Esophagus muscularis mucosa (tissue), 4 donors: ENCODE data around the gene GFRA4. TPM values are rescaled to one million over a fixed set of nuclear protein-coding genes. Genes with fewer than 3 reads are reported as not detected.
A peak's percentile ranks its signal among the peaks of the same experiment; 100 is the strongest.

Experiments used
- DNase-seq: peaks from one replicate; pipeline ENCODE4 v3.0.0-alpha.2; 2017; ENCODE audit errors: extremely low spot score
- H3K27ac ChIP-seq, 4 donors: fragments of 200-600 bp; sonication (generic); replicated peaks in 1 of 4; 1 replicate in 3 of 4; 2 replicates in 1 of 4; pipeline ENCODE4 v1.5.1; 2016 to 2019; ENCODE audit warnings: mild to moderate bottlenecking in 1 of 4
- H3K27me3 ChIP-seq, 4 donors: fragments of 200-600 bp; sonication (generic); one replicate each; pipeline versions ENCODE4 v1.5.1 to v1.6.0; 2016 to 2019
- H3K36me3 ChIP-seq, 4 donors: fragments of 200-600 bp; sonication (generic); one replicate each; pipeline ENCODE4 v1.5.1; 2016 to 2019
- H3K4me1 ChIP-seq, 4 donors: fragments of 200-600 bp; sonication (generic); one replicate each; pipeline ENCODE4 v1.5.1; 2016 to 2019
- H3K4me3 ChIP-seq, 4 donors: fragments of 200-600 bp; sonication (generic); 1 replicate in 2 of 4; 2 replicates in 2 of 4; pipeline ENCODE4 v1.5.1; 2016 to 2019; ENCODE audit warnings: mild to moderate bottlenecking in 4 of 4, moderate library complexity in 1 of 4
- H3K9me3 ChIP-seq, 4 donors: fragments of 200-600 bp; sonication (generic); 1 replicate in 3 of 4; 2 replicates in 1 of 4; pipeline ENCODE4 v1.5.1; 2016 to 2019
- EP300 ChIP-seq: sonication (generic); formaldehyde crosslinking; IDR thresholded peaks from one replicate; pipeline ENCODE4 v1.6.1; 2017; ENCODE audit warnings: antibody characterized with exemption
- POLR2A ChIP-seq: fragments of 450-650 bp; IDR thresholded peaks from one replicate; pipeline ENCODE4 v1.6.1; 2017; ENCODE audit warnings: antibody characterized with exemption, moderate library complexity, mild to moderate bottlenecking, low read depth
- POLR2AphosphoS5 ChIP-seq, 2 donors: sonication (generic); formaldehyde crosslinking; IDR thresholded peaks; one replicate each; pipeline ENCODE4 v1.6.1; 2017; ENCODE audit warnings: antibody characterized with exemption in 2 of 2
- WGBS: methylation state at CpG from one replicate; pipeline ENCODE4 v1.1.5; 2018; 5-methylcytosine and 5-hydroxymethylcytosine counted together
- intact Hi-C: fragments of 100-400 bp; cut with DNase I; formaldehyde crosslinking; loops from one replicate; pipeline ENCODE4 v1.15.1; 2023
- total RNA-seq, 4 donors: library from RNA; depleted of rRNA; stranded (reverse); fragments of >200 nt; gene quantifications; one replicate each; pipeline versions ENCODE4 v1.1.0 to v1.2.1, GENCODE V29; 2016
- TF ChIP-seq, protein P1 (sequence below), 3 experiments: fragments of 200-600 bp in 2 of 3; fragments of 450-650 bp in 1 of 3; sonication (generic) in 2 of 3; IDR thresholded peaks; one replicate each; pipeline ENCODE4 v1.5.1; 2017 to 2019; ENCODE audit warnings: antibody characterized with exemption in 3 of 3, mild to moderate bottlenecking in 2 of 3, moderate library complexity in 1 of 3

The GFRA4 gene
- total RNA-seq, 4 donors from 2014 or later = not detected

GRCh38 chr20:3698591-3699001, 35.4 kb upstream of the GFRA4 start:
- H3K27ac ChIP-seq = no peak overlapping the region
- WGBS = 67% methylated on average over 3 of the region's 6 CpGs
- H3K9me3 ChIP-seq = peaks cover 0 to 8% (median 3%) of the 10 kb centered on the region in 4 donors
- no peaks in the 10 kb centered on the region for H3K36me3 ChIP-seq
- no peak for TF ChIP-seq POLR2AphosphoS5 (IDR thresholded peaks at IDR 0.05)
- TF ChIP-seq, protein P1, sequence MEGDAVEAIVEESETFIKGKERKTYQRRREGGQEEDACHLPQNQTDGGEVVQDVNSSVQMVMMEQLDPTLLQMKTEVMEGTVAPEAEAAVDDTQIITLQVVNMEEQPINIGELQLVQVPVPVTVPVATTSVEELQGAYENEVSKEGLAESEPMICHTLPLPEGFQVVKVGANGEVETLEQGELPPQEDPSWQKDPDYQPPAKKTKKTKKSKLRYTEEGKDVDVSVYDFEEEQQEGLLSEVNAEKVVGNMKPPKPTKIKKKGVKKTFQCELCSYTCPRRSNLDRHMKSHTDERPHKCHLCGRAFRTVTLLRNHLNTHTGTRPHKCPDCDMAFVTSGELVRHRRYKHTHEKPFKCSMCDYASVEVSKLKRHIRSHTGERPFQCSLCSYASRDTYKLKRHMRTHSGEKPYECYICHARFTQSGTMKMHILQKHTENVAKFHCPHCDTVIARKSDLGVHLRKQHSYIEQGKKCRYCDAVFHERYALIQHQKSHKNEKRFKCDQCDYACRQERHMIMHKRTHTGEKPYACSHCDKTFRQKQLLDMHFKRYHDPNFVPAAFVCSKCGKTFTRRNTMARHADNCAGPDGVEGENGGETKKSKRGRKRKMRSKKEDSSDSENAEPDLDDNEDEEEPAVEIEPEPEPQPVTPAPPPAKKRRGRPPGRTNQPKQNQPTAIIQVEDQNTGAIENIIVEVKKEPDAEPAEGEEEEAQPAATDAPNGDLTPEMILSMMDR (IDR thresholded peaks at IDR 0.05) = no peak
- TF ChIP-seq EP300 = no peak
- TF ChIP-seq POLR2A = no peak
- H3K27me3 ChIP-seq = no peaks in the 10 kb centered on the region
- H3K4me1 ChIP-seq = no peaks in the 10 kb centered on the region
- no peak for DNase-seq
- H3K4me3 ChIP-seq = no peak overlapping the region
- intact Hi-C loops = no loop called here

GRCh38 chr20:3697588-3698305, 34.5 kb upstream of the GFRA4 start:
- peaks cover 0 to 8% (median 3%) of the 10 kb centered on the region in 4 donors for H3K9me3 ChIP-seq
- 88% methylated on average over 6 of the region's 18 CpGs for WGBS
- no peaks in the 10 kb centered on the region for H3K36me3 ChIP-seq
- no peaks in the 10 kb centered on the region for H3K27me3 ChIP-seq
- H3K4me1 ChIP-seq = no peaks in the 10 kb centered on the region
- H3K4me3 ChIP-seq = no peak overlapping the region
- TF ChIP-seq POLR2A = no peak
- TF ChIP-seq POLR2AphosphoS5 (IDR thresholded peaks at IDR 0.05) = no peak
- TF ChIP-seq, protein P1 (IDR thresholded peaks at IDR 0.05) = no peak
- intact Hi-C loops = no loop called here
- no peak for DNase-seq
- H3K27ac ChIP-seq = no peak overlapping the region

DNA sequence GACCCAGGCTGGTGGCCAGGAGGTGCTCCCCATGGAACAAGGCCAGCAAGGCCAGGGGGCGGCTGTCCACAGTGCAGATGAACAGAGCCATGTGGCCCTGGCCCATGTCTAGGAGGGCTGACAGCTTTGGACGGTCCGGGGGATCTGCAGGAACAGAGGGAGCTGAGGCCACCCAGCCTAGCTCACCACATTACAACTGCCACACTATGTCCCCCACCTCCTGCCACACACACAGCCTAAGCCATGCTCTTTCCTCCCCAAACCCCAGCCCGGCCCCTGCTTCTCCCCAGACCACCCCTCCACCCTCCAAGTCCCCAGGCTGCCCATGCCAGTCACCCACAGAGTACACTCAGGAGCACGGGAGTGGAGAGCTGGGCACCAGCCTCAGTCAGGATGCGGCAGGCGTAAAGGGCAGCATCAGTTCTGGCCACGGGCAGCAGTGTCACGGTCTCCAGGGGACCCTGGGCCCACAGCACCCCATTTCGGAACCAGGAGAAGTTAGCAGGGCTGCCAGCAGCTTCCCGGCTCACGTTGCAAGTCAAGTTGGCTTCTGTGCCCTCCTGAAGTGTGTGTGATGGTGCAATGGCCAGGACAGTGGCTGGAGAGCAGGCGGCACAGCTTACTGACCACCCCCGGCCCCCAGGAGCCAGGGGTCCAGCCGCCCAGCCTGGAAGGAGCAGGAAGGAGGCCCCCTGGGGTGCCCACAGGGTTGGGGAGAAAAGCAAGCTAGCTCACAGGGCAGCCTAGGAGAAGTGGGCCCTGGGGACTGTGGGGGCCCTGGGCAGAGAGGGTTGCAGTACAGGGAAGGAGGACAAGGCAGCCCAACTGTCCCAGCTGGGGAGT, 33.8 kb upstream of the GFRA4 start:
- intact Hi-C loops = no loop called here
- H3K36me3 ChIP-seq = no peaks in the 10 kb centered on the region
- H3K4me3 ChIP-seq = no peak overlapping the region
- no peaks in the 10 kb centered on the region for H3K4me1 ChIP-seq
- H3K27ac ChIP-seq = no peak overlapping the region
- WGBS = 92% methylated on average over 12 of the region's 15 CpGs
- TF ChIP-seq EP300 = no peak
- TF ChIP-seq, protein P1 (IDR thresholded peaks at IDR 0.05) = no peak
- TF ChIP-seq POLR2AphosphoS5 (IDR thresholded peaks at IDR 0.05) = no peak
- no peak for TF ChIP-seq POLR2A
- DNase-seq = no peak
- H3K9me3 ChIP-seq = peaks cover 0 to 8% (median 3%) of the 10 kb centered on the region in 4 donors
- no peaks in the 10 kb centered on the region for H3K27me3 ChIP-seq

GRCh38 chr20:3696200-3696599, 33.0 kb upstream of the GFRA4 start:
- no peak overlapping the region for H3K27ac ChIP-seq
- no peak for TF ChIP-seq POLR2AphosphoS5 (IDR thresholded peaks at IDR 0.05)
- TF ChIP-seq, protein P1 (IDR thresholded peaks at IDR 0.05) = peak in 2 of 3 experiments; percentile 15 to 26
- no peaks in the 10 kb centered on the region for H3K27me3 ChIP-seq
- intact Hi-C loops = no loop called here
- H3K4me3 ChIP-seq = no peak overlapping the region
- 75% methylated on average over 1 of the region's 1 CpG for WGBS
- no peaks in the 10 kb centered on the region for H3K36me3 ChIP-seq
- H3K4me1 ChIP-seq = no peaks in the 10 kb centered on the region
- DNase-seq = no peak
- peaks cover 0 to 8% (median 3%) of the 10 kb centered on the region in 4 donors for H3K9me3 ChIP-seq
